Nephron progenitor cell (in vitro differentiated cells): ENCODE results near the gene IL6R.

ENCODE experiments used
- DNase-seq: peaks from one replicate; pipeline ENCODE4 v3.0.0; 2021
- H3K27ac Mint-ChIP-seq: 2 replicates; pipeline ENCODE4 v1.8.0; 2021; ENCODE audit warnings: mild to moderate bottlenecking, moderate library complexity, mixed read lengths
- H3K27me3 Mint-ChIP-seq: 2 replicates; pipeline ENCODE4 v1.8.0; 2021; ENCODE audit warnings: mild to moderate bottlenecking, low read depth, mixed read lengths; ENCODE audit not compliant: poor library complexity
- H3K36me3 Mint-ChIP-seq: 2 replicates; pipeline ENCODE4 v1.8.0; 2021; ENCODE audit warnings: low read depth, mixed read lengths
- H3K4me1 Mint-ChIP-seq: 2 replicates; pipeline ENCODE4 v1.8.0; 2021; ENCODE audit warnings: mixed read lengths
- H3K4me3 Mint-ChIP-seq: 2 replicates; pipeline ENCODE4 v1.8.0; 2021; ENCODE audit warnings: mild to moderate bottlenecking, moderate library complexity, mixed read lengths
- H3K9me3 Mint-ChIP-seq: 2 replicates; pipeline ENCODE4 v1.8.0; 2021; ENCODE audit warnings: mild to moderate bottlenecking, moderate library complexity, mixed read lengths
- CTCF ChIP-seq: fragments of 200-600 bp; sonication (generic); IDR thresholded peaks from 2 replicates; pipeline ENCODE4 v1.5.0; 2021; ENCODE audit warnings: antibody characterized with exemption

The IL6R gene

GRCh38 chr1:154429118-154429517 lies 24.0 kb downstream of the IL6R start:
- Mint-ChIP-seq H3K36me3 (no peaks in the 10 kb centered on the region), H3K9me3 (peaks cover 4% of the 10 kb centered on the region), H3K27ac (no peak overlapping the region), H3K4me1 (peaks cover 18% of the 10 kb centered on the region), H3K27me3 (peaks cover 14% of the 10 kb centered on the region), H3K4me3 (no peak overlapping the region)
- no peak for TF ChIP-seq CTCF
- no peak for DNase-seq

DNA sequence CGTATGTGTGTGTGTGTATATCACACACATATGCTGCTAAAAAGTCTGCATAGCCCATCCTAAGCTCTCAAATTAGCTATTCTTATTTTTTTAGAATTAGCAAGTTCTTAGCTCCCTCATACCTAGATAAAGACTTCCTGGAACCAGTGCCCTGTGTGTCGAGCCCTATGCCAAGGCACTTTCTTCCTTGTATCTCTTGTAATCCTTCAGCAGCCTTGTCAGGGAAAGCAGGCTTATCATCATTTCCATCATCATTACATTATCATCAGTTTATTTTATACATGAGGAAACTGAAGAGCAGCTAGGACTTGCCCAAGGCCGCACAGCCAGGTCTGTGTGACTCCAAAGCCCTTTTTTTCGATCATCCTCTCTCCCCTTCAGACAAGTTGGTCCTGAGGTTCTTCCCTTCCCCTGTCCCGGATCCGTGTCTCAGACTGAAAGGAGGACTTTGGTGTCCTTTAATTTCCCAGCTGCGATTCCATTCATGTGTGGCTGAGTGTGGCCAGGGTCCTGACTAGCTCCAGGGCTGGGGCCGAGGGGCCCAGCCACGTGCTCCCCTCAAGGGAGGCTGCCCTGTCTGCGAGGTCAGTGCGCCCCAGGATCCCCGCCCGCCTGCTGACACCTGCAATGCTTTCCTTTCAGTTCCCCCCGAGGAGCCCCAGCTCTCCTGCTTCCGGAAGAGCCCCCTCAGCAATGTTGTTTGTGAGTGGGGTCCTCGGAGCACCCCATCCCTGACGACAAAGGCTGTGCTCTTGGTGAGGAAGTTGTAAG lies 24.9 kb downstream of the IL6R start:
- peaks cover 18% of the 10 kb centered on the region for H3K4me1 Mint-ChIP-seq
- no peaks in the 10 kb centered on the region for H3K9me3 Mint-ChIP-seq
- no peak overlapping the region for H3K27ac Mint-ChIP-seq
- no peak for DNase-seq
- no peak for TF ChIP-seq CTCF
- no peak overlapping the region for H3K4me3 Mint-ChIP-seq
- peaks cover 13% of the 10 kb centered on the region for H3K27me3 Mint-ChIP-seq
- no peaks in the 10 kb centered on the region for H3K36me3 Mint-ChIP-seq

- Mint-ChIP-seq H3K9me3 (no peaks in the 10 kb centered on the region), H3K4me3 (no peak overlapping the region), H3K27ac (no peak overlapping the region), H3K36me3 (no peaks in the 10 kb centered on the region), H3K27me3 (peaks cover 13% of the 10 kb centered on the region), H3K4me1 (peaks cover 18% of the 10 kb centered on the region)
- TF ChIP-seq CTCF, result no peak
- DNase-seq, result no peak
These were observed 25.8 kb downstream of the IL6R start for GRCh38 chr1:154430903-154431302.

GRCh38 chr1:154431586-154432373 lies 26.6 kb downstream of the IL6R start:
- no peak overlapping the region for H3K27ac Mint-ChIP-seq
- no peak for DNase-seq
- TF ChIP-seq CTCF, result no peak
- no peak overlapping the region for H3K4me3 Mint-ChIP-seq
- H3K27me3 Mint-ChIP-seq, result peaks cover 13% of the 10 kb centered on the region
- peaks cover 18% of the 10 kb centered on the region for H3K4me1 Mint-ChIP-seq
- H3K9me3 Mint-ChIP-seq, result no peaks in the 10 kb centered on the region
- no peaks in the 10 kb centered on the region for H3K36me3 Mint-ChIP-seq

DNA sequence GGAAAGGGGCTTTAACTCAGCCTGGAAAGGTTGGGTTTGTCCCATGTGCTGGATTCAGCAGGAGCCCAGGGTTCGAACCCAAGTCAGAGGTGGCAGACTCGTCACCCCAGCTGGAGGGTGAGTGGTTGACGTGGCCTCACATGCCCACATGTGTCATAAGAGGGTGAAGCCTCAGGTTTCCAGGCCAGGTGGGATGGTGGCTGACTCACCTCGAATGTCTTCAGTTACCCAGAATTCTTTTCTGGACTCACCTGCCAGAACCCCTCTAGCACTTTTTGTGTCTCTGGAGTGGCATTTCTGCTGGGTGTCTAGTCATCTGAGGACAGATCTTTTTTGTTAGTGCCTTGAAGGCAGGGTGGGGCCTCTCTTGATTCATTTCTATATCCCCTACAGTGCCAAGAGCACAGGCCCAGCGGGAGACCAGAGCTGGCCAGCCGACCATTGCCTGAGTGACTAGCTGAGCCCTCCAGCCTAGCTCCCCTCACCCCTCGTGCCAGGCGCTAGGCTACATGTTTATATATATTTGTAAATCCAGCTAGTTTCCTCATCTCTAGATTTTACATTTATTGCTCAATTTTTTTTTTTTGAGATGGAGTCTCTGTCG lies 28.1 kb downstream of the IL6R start:
- no peak overlapping the region for H3K27ac Mint-ChIP-seq
- H3K27me3 Mint-ChIP-seq, result peaks cover 9% of the 10 kb centered on the region
- no peak overlapping the region for H3K4me3 Mint-ChIP-seq
- no peaks in the 10 kb centered on the region for H3K36me3 Mint-ChIP-seq
- TF ChIP-seq CTCF, result no peak
- peaks cover 18% of the 10 kb centered on the region for H3K4me1 Mint-ChIP-seq
- no peaks in the 10 kb centered on the region for H3K9me3 Mint-ChIP-seq
- DNase-seq, result no peak
